Sigmoid colon (tissue), 7 donors: Measurements from ENCODE around the gene NDP. TPM values are rescaled to one million over a fixed set of nuclear protein-coding genes. Genes with fewer than 3 reads are reported as not detected.

Experiments used
- DNase-seq: peaks from one replicate; pipeline ENCODE4 v3.0.0-alpha.2; 2019
- H3K27ac ChIP-seq, 4 donors: fragments of 200-600 bp; sonication (generic); one replicate each; pipeline ENCODE4 v1.5.1; 2016 to 2019; ENCODE audit warnings: mild to moderate bottlenecking in 1 of 4
- H3K27me3 ChIP-seq, 3 donors: fragments of 200-600 bp; sonication (generic); one replicate each; pipeline ENCODE4 v1.5.1; 2019; ENCODE audit warnings: mild to moderate bottlenecking in 1 of 3
- H3K36me3 ChIP-seq, 4 donors: fragments of 200-600 bp; sonication (generic); one replicate each; pipeline ENCODE4 v1.5.1; 2016 to 2019
- H3K4me1 ChIP-seq, 4 donors: fragments of 200-600 bp; sonication (generic); one replicate each; pipeline ENCODE4 v1.5.1; 2017 to 2019
- H3K4me3 ChIP-seq, 4 donors: fragments of 200-600 bp; sonication (generic); one replicate each; pipeline ENCODE4 v1.5.1; 2017 to 2019; ENCODE audit warnings: mild to moderate bottlenecking in 2 of 4, moderate library complexity in 1 of 4
- H3K9me3 ChIP-seq, 4 donors: fragments of 200-600 bp in 3 of 4; sonication (generic) in 3 of 4; one replicate each; pipeline versions ENCODE4 v1.5.1 to v1.6.1; 2013 to 2019
- CTCF ChIP-seq, 4 experiments: fragments of 450-650 bp in 3 of 4; fragments of 200-600 bp in 1 of 4; IDR thresholded peaks; one replicate each; pipeline ENCODE4 v1.5.1; 2016 to 2019; ENCODE audit warnings: antibody characterized with exemption in 4 of 4, mild to moderate bottlenecking in 3 of 4, moderate library complexity in 2 of 4
- EP300 ChIP-seq, 4 donors: sonication (generic); formaldehyde crosslinking; IDR thresholded peaks; one replicate each; pipeline ENCODE4 v1.6.1; 2017; ENCODE audit warnings: antibody characterized with exemption in 4 of 4
- POLR2A ChIP-seq, 2 donors: fragments of 450-650 bp; IDR thresholded peaks; one replicate each; pipeline ENCODE4 v1.6.1; 2016; ENCODE audit warnings: antibody characterized with exemption in 2 of 2, mild to moderate bottlenecking in 2 of 2, moderate library complexity in 2 of 2
- POLR2AphosphoS5 ChIP-seq, 4 donors: sonication (generic); formaldehyde crosslinking; IDR thresholded peaks; one replicate each; pipeline ENCODE4 v1.6.1; 2017; ENCODE audit warnings: antibody characterized with exemption in 4 of 4
- WGBS, 2 donors: extraction: QIAGEN DNeasy Blood & Tissue Kit; methylation state at CpG; one replicate each; pipeline ENCODE4 v1.1.7; 2013; 5-methylcytosine and 5-hydroxymethylcytosine counted together
- intact Hi-C: fragments of 100-400 bp; cut with DNase I; formaldehyde crosslinking; loops from one replicate; pipeline ENCODE4 v1.15.1; 2023
- polyA plus RNA-seq, 3 donors: library from polyadenylated mRNA; stranded (reverse); fragments of 200-250 nt; gene quantifications; one replicate each; pipeline ENCODE4 v1.2.3, GENCODE V29; 2013
- total RNA-seq, 4 donors: library from RNA; depleted of rRNA; stranded (reverse); fragments of >200 nt; gene quantifications; one replicate each; pipeline ENCODE4 v1.1.0, GENCODE V29; 2016
- donor health status: healthy with polysubstance abuse.
- donor health status: Bipolar disorder and iron deficiency.
- donor health status: healthy.

Gene NDP
- total and polyA plus RNA-seq, 7 donors, result 0.29 to 0.36 TPM; not detected in 5

DNA sequence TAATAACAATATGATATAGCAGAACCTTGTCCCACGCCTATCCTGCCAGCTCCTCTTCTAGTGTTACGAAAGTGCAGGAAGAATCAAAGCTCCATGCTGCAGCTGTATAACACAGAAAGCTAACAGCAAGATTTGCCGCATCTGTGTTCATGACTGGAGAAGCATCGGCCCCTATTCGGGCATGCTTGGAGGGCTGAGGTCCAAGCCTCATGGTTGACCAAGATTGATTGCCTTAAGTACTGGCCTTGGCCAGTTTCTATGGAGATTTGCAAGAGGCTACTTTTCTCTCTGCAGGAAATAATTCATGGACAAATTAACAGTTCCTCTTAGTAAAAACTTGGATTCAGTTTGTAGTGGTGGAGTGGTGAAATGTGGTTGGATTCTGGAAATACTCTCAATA lies 12.9 kb upstream of the NDP start:
- H3K9me3 ChIP-seq, result no peaks in the 10 kb centered on the region
- H3K27ac ChIP-seq, result no peak overlapping the region
- H3K4me3 ChIP-seq, result no peak overlapping the region
- intact Hi-C loops, result no loop called here
- no peaks in the 10 kb centered on the region for H3K36me3 ChIP-seq
- no peaks in the 10 kb centered on the region for H3K27me3 ChIP-seq
- H3K4me1 ChIP-seq, result no peaks in the 10 kb centered on the region
- no peak for DNase-seq
- TF ChIP-seq POLR2AphosphoS5 (IDR thresholded peaks at IDR 0.05), result no peak
- no peak for TF ChIP-seq POLR2A (IDR thresholded peaks at IDR 0.05)
- TF ChIP-seq EP300 (IDR thresholded peaks at IDR 0.05), result no peak
- TF ChIP-seq CTCF (IDR thresholded peaks at IDR 0.05), result no peak
- 84 to 90% methylated on average over 5 of the region's 5 CpGs for WGBS, 2 donors

- DNase-seq, result no peak
- no peak overlapping the region for H3K27ac ChIP-seq
- intact Hi-C loops, result no loop called here
Observed at GRCh38 chrX:43985511-43985910, 12.3 kb upstream of the NDP start.

DNA sequence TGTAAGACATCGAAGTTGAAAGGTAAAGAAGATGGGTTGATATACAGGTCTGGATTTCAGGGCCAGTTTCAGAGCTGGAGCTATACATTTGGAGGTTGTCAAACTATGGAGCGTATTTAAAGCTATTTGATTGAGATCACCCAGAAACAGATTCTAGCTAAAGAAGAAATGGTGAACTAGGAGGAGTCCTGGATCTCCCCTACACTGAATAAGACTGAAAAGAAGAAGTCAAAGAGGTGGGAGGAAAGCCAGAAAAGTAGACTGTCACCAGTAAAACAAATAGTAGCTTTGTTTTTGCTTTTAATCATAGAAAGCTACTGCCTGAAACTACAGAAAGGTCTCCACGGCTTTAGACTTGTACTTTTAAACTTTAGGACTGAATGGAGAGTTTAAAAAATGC lies 5.0 kb upstream of the NDP start:
- H3K27ac ChIP-seq, result no peak overlapping the region
- no peaks in the 10 kb centered on the region for H3K9me3 ChIP-seq
- intact Hi-C loops, result no loop called here

More at GRCh38 chrX:43985511-43985910, 12.3 kb upstream of the NDP start:
- Histone ChIP-seq H3K27me3 (no peaks in the 10 kb centered on the region), H3K36me3 (no peaks in the 10 kb centered on the region), H3K4me1 (no peaks in the 10 kb centered on the region), H3K4me3 (no peak overlapping the region), H3K9me3 (no peaks in the 10 kb centered on the region)
- no peak for TF ChIP-seq EP300 (IDR thresholded peaks at IDR 0.05)
- no peak for TF ChIP-seq CTCF (IDR thresholded peaks at IDR 0.05)
- 93 to 99% methylated on average over 2 of the region's 2 CpGs for WGBS, 2 donors

GRCh38 chrX:43976205-43976604 lies 3.0 kb upstream of the NDP start:
- no peak overlapping the region for H3K4me3 ChIP-seq
- no peaks in the 10 kb centered on the region for H3K36me3 ChIP-seq
- DNase-seq, result no peak
- no peaks in the 10 kb centered on the region for H3K9me3 ChIP-seq
- H3K4me1 ChIP-seq, result peaks cover 0 to 9% (median 0%) of the 10 kb centered on the region in 4 donors
- no peak overlapping the region for H3K27ac ChIP-seq
- intact Hi-C loops, result no loop called here
- H3K27me3 ChIP-seq, result no peaks in the 10 kb centered on the region
- no peak for TF ChIP-seq CTCF (IDR thresholded peaks at IDR 0.05)
- TF ChIP-seq POLR2A (IDR thresholded peaks at IDR 0.05), result no peak
- TF ChIP-seq POLR2AphosphoS5 (IDR thresholded peaks at IDR 0.05), result no peak

More for the DNA sequence above, 5.0 kb upstream of the NDP start:
- DNase-seq, result no peak
- no peak overlapping the region for H3K4me3 ChIP-seq
- 89 to 95% methylated on average over 3 of the region's 3 CpGs for WGBS, 2 donors
- TF ChIP-seq POLR2A (IDR thresholded peaks at IDR 0.05) (no peak), POLR2AphosphoS5 (IDR thresholded peaks at IDR 0.05) (no peak), EP300 (IDR thresholded peaks at IDR 0.05) (no peak), CTCF (IDR thresholded peaks at IDR 0.05) (no peak)
- H3K4me1 ChIP-seq, result no peaks in the 10 kb centered on the region
- no peaks in the 10 kb centered on the region for H3K36me3 ChIP-seq
- no peaks in the 10 kb centered on the region for H3K27me3 ChIP-seq

GRCh38 chrX:43975796-43976195 lies 2.6 kb upstream of the NDP start:
- Histone ChIP-seq H3K36me3 (no peaks in the 10 kb centered on the region), H3K9me3 (no peaks in the 10 kb centered on the region), H3K27me3 (no peaks in the 10 kb centered on the region), H3K4me1 (peaks cover 0 to 9% (median 0%) of the 10 kb centered on the region in 4 donors), H3K4me3 (no peak overlapping the region), H3K27ac (no peak overlapping the region)
- WGBS, 2 donors, result 79 to 94% methylated on average over 5 of the region's 5 CpGs
- intact Hi-C loops, result no loop called here
- no peak for DNase-seq
- TF ChIP-seq CTCF (IDR thresholded peaks at IDR 0.05) (no peak), POLR2A (IDR thresholded peaks at IDR 0.05) (no peak), POLR2AphosphoS5 (IDR thresholded peaks at IDR 0.05) (no peak), EP300 (IDR thresholded peaks at IDR 0.05) (no peak)
